ENCODE measurements around the gene YWHAE. TPM values are rescaled to one million over a fixed set of nuclear protein-coding genes. Genes with fewer than 3 reads are reported as not detected.
A peak's percentile ranks its signal among the peaks of the same experiment; 100 is the strongest.

Gene YWHAE
- total and polyA plus RNA-seq, 2 of the 4 experiments (the other 2 are of a cell fraction) = 358 to 774 TPM

DNA sequence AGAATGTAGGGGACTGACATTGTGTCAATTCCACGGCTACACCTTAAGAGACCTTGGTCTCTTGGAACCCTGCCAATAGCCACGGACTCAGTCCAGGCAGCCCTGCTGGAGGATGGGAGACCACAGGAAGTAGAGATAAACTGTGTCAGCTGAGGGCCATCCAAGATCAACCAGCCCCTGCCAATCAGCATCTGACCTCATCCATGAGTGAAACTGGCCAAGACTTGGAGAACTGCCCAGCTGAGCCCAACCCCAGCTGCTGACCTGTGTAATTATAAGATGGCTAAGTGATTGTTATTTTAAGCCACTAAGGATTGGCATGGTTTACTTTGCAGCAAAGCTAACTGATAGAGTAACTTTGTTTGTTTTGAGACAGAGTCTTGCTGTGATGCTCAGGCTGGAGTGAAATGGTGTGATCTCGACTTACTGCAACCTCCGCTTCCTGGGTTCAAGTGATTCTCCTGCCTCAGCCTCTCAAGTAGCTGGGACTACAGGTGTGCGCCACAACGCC is 13.3 kb upstream of the YWHAE start:
- intact Hi-C loops (cut with micrococcal nuclease) (no loop called here), in situ Hi-C loops (cut with MboI; ENCODE audit: low sequenced_read_pairs) (no loop called here), dilution Hi-C loops (cut with HindIII; ENCODE audit: low sequenced_read_pairs, unreplicated experiment) (no loop called here)
- BruUV-seq (replicated peaks) = no TSS peak
- no peaks in the 10 kb centered on the region for H3K27me3 ChIP-seq (ENCODE audit: control insufficient read depth, insufficient read depth, low read length)
- H3K14ac ChIP-seq (replicated peaks; ENCODE audit: low read depth, low read length) = no peak overlapping the region
- no peak overlapping the region for H3K56ac ChIP-seq (ENCODE audit: extremely low read depth, insufficient read depth, low read length)
- WGBS, 2 experiments (ENCODE audit: extremely low coverage in 2 of 2, insufficient read length in 1 of 2) = no CpG with 5 or more reads among the region's 6 CpGs
- ChIA-PET CTCF (interaction anchor here (0.6 to 1.1 kb wide), 2 partner anchors 48 to 169 kb away, joined by 3 to 5 read pairs; no protein-coding TSS in a partner anchor), POLR2A (ENCODE audit: unreplicated experiment) (no interaction called here)
- no peak overlapping the region for H3K18ac ChIP-seq (ENCODE audit: low read depth, low read length)
- no peak overlapping the region for H4K91ac ChIP-seq (ENCODE audit: insufficient read depth, low read depth, low read length)
- H2BK20ac ChIP-seq (ENCODE audit: low read depth, low read length) = 0 out of 2 replicates have a peak overlapping the region, but pooled peaks have one; percentile 37
- H2BK120ac ChIP-seq (ENCODE audit: low read depth, low read length) = no peak overlapping the region
- TF ChIP-seq, protein P1, sequence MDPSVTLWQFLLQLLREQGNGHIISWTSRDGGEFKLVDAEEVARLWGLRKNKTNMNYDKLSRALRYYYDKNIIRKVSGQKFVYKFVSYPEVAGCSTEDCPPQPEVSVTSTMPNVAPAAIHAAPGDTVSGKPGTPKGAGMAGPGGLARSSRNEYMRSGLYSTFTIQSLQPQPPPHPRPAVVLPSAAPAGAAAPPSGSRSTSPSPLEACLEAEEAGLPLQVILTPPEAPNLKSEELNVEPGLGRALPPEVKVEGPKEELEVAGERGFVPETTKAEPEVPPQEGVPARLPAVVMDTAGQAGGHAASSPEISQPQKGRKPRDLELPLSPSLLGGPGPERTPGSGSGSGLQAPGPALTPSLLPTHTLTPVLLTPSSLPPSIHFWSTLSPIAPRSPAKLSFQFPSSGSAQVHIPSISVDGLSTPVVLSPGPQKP (IDR thresholded peaks at IDR 0.05; ENCODE audit: borderline replicate concordance, low read depth, low read length) = no peak
- no peak for TF ChIP-seq CEBPB (IDR thresholded peaks at IDR 0.05; ENCODE audit: low read depth, low read length)
- TF ChIP-seq POLR2A (IDR thresholded peaks at IDR 0.05; ENCODE audit: low read depth, low read length) = no peak
- no peak for TF ChIP-seq MXI1 (IDR thresholded peaks at IDR 0.05; ENCODE audit: borderline replicate concordance, low read depth, low read length)
- TF ChIP-seq, protein P2, sequence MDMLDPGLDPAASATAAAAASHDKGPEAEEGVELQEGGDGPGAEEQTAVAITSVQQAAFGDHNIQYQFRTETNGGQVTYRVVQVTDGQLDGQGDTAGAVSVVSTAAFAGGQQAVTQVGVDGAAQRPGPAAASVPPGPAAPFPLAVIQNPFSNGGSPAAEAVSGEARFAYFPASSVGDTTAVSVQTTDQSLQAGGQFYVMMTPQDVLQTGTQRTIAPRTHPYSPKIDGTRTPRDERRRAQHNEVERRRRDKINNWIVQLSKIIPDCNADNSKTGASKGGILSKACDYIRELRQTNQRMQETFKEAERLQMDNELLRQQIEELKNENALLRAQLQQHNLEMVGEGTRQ (IDR thresholded peaks at IDR 0.05; ENCODE audit: low read depth, low read length) = no peak
- TF ChIP-seq, protein P3, sequence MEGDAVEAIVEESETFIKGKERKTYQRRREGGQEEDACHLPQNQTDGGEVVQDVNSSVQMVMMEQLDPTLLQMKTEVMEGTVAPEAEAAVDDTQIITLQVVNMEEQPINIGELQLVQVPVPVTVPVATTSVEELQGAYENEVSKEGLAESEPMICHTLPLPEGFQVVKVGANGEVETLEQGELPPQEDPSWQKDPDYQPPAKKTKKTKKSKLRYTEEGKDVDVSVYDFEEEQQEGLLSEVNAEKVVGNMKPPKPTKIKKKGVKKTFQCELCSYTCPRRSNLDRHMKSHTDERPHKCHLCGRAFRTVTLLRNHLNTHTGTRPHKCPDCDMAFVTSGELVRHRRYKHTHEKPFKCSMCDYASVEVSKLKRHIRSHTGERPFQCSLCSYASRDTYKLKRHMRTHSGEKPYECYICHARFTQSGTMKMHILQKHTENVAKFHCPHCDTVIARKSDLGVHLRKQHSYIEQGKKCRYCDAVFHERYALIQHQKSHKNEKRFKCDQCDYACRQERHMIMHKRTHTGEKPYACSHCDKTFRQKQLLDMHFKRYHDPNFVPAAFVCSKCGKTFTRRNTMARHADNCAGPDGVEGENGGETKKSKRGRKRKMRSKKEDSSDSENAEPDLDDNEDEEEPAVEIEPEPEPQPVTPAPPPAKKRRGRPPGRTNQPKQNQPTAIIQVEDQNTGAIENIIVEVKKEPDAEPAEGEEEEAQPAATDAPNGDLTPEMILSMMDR (conservative IDR thresholded peaks at IDR 0.05; ENCODE audit: low read depth, low read length) = no peak
- TF ChIP-seq MAZ (IDR thresholded peaks at IDR 0.05; ENCODE audit: borderline replicate concordance, low read depth, low read length) = no peak
- no peak for TF ChIP-seq MAFK (IDR thresholded peaks at IDR 0.05; ENCODE audit: low read depth, low read length)
- no peaks in the 10 kb centered on the region for H3K9me3 ChIP-seq (ENCODE audit: control insufficient read depth, insufficient read depth, low read length)
- H4K5ac ChIP-seq (ENCODE audit: low read depth, low read length) = no peak overlapping the region
- H3K4ac ChIP-seq (ENCODE audit: low read depth, low read length) = no peak overlapping the region
- no peak overlapping the region for H3K27ac ChIP-seq (ENCODE audit: insufficient read depth, low read length)
- no peak overlapping the region for H2BK15ac ChIP-seq (ENCODE audit: low read depth, low read length)
- H3K23ac ChIP-seq (ENCODE audit: low read depth, low read length) = no peak overlapping the region
- H4K8ac ChIP-seq (ENCODE audit: low read depth in 2 of 2, low read length in 2 of 2) = no peak overlapping the region
- H3K4me3 ChIP-seq (ENCODE audit: insufficient read depth, low read depth, low read length) = no peak overlapping the region
- peaks cover 4% of the 10 kb centered on the region; the same call in 1 of the 2 replicates for H3K9me1 ChIP-seq (ENCODE audit: insufficient read depth, low read length)
- ATAC-seq (ENCODE audit: low read depth) (peak; percentile 80), DNase-seq (peak; percentile 86)
- H3K4me1 ChIP-seq (ENCODE audit: control insufficient read depth, insufficient read depth, low read length) = peaks cover 1% of the 10 kb centered on the region; the same call in 1 of the 2 replicates
- H2AK9ac ChIP-seq (replicated peaks; ENCODE audit: low read depth, low read length, poor library complexity) = no peak overlapping the region
- no peak overlapping the region for H3K9ac ChIP-seq (ENCODE audit: low read depth, low read length)
- no peak overlapping the region for H2BK5ac ChIP-seq (ENCODE audit: low read depth, low read length, poor library complexity, severe bottlenecking)
- peaks cover 12% of the 10 kb centered on the region for H4K20me1 ChIP-seq (ENCODE audit: insufficient read depth, low read length)
- peaks cover 0 to 42% of the 10 kb centered on the region in 2 experiments; a peak in 3 of 4 replicates for H3K79me1 ChIP-seq (ENCODE audit: low read depth in 1 of 2, low read length in 2 of 2)
- H3K36me3 ChIP-seq (ENCODE audit: control insufficient read depth, insufficient read depth, low read length) = peaks cover 5% of the 10 kb centered on the region; the same call in 1 of the 2 replicates
- H2AK5ac ChIP-seq (ENCODE audit: low read depth, low read length) = no peak overlapping the region
- no peak overlapping the region for H3K4me2 ChIP-seq (ENCODE audit: low read depth, low read length)
- H2AFZ ChIP-seq (replicated peaks; ENCODE audit: low read length, poor library complexity) = peak overlapping the region; percentile 70
